HG02870 (cell line): ENCODE data around the gene ELOVL2.

Source experiments
- ATAC-seq: cut with Tn5 transposase; IDR thresholded peaks from one replicate; pipeline ENCODE4 v1.9.1; 2021; ENCODE audit warnings: mild to moderate bottlenecking, moderate library complexity; ENCODE audit not compliant: unreplicated experiment

Gene ELOVL2

GRCh38 chr6:11062083-11062482 lies 18.0 kb upstream of the ELOVL2 start:
- ATAC-seq = no peak

GRCh38 chr6:11058406-11058805 lies 14.3 kb upstream of the ELOVL2 start:
- ATAC-seq = no peak

- no peak for ATAC-seq
Measured at GRCh38 chr6:11056871-11057270, 12.8 kb upstream of the ELOVL2 start.

GRCh38 chr6:11055127-11055627 lies 11.1 kb upstream of the ELOVL2 start:
- ATAC-seq = no peak

DNA sequence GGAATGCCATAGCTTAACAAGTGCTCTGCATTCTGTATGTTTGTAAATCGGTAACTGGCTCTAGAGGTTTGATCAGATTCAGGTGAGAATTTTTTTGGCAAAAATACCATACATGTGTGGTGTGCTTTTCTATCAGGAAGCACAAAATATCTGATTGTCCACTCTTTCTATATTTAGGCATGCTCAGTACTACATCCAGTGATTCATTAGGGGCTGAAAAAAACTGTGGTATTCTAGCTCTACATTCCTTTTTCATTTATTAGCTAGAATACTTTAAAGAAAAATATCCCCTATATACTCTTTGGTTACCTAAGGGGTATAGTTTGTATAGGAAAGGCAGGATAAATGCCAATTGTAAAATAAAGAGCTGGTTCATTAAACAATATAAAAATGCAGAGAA lies 10.6 kb upstream of the ELOVL2 start:
- ATAC-seq = no peak

GRCh38 chr6:11053307-11053706 lies 9.2 kb upstream of the ELOVL2 start:
- ATAC-seq = no peak

DNA sequence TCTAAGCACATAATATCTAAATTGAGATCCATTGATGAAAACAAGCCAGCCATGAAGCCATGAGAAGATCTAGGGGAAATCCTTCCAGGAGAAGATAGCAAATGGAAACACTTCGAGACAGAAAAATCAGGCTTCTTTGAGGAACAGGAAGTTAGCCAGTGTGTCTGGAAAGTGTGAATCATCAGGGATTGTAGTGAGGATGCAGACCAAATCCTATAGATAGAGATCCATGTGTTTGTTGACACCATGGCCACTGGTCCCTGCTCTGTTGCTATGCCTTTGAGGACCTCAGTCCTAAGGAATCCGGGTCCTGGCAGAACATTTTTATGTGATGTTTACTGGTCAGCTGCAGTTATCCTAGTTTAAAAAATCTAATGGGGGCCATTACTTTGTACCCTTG lies 6.6 kb upstream of the ELOVL2 start:
- no peak for ATAC-seq

DNA sequence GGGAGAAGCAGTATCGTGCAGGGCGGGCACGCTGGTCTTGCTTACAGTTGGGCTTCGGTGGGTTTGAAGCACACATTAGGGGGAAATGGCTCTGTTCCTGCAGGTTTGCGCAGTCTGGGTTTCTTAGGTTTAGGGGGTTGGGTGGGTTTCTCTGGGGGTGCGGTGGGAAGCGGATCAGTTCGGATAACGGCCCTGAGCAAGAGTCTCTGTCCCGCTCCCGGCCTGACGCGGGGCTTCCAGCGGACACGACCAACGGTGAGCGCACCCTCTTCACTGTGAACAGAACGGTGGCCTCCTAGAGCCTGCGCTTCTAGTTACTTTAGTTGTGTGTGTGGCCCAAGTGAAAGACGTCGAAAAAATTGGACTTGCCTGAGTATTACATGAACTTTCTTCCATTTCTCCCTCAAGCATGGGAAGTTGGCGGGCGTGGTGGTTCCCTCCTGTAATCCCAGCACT lies 635 bp upstream of the ELOVL2 start:
- ATAC-seq = no peak

DNA sequence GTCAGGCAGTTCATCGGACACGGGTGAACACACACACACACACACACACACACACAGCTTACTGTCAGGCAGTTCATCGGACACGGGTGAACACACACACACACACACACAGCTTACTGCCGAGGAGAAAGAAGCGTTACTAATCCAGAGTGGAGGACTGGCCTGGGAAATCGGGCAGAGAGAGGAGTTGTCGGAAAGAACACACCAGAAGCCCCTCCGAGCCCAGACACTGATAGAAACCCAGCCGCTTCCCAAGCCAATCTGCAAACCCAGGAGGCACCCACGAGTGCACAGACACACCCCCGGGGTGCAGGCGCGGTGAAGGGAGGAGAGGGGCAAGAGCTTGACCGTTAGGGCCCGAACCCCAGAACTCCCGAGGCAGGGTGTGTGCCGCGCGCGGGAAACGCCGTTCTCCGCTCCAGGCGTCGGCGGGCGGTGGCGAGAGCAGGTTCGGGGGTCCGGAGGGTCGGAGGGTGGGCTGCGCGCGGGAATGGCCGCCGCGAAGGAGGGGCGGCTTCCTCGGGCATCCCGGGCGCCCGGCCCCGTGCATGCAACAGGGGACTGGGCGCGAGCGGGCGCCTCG lies 636 bp downstream of the ELOVL2 start:
- no peak for ATAC-seq

- no peak for ATAC-seq
Measured at GRCh38 chr6:11042750-11043377, 1.2 kb downstream of the ELOVL2 start.

- no peak for ATAC-seq
Measured at GRCh38 chr6:11042025-11042749, 1.9 kb downstream of the ELOVL2 start.

- no peak for ATAC-seq
Measured at GRCh38 chr6:11040134-11040533, 4.0 kb downstream of the ELOVL2 start.

GRCh38 chr6:11039040-11039439 lies 5.1 kb downstream of the ELOVL2 start:
- ATAC-seq = no peak

GRCh38 chr6:11036977-11037430 lies 7.1 kb downstream of the ELOVL2 start:
- ATAC-seq = no peak

DNA sequence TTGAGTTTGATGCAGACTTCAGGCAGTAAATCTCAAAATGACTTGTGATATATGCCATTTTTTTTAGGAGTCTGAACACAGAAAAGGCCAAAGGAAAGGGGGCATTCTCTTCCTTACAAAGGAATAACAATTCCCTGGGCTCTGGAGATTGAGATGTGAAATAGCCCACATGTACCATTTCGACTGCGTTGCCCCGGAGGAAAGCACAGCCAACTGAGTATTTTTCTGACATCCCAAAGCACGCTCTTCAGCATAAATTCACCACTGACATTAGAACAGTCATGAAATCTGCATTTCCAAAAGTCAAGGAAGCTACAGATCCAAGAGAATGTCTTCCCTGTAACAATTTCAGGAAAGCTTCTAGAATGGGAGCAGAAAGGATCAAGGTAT lies 7.8 kb downstream of the ELOVL2 start:
- ATAC-seq = no peak

- no peak for ATAC-seq
Measured at GRCh38 chr6:11035616-11036350, 8.3 kb downstream of the ELOVL2 start.

- no peak for ATAC-seq
Measured at GRCh38 chr6:11033825-11034224, 10.3 kb downstream of the ELOVL2 start.

- no peak for ATAC-seq
Measured at GRCh38 chr6:11030904-11031303, 13.2 kb downstream of the ELOVL2 start.

- no peak for ATAC-seq
Measured at GRCh38 chr6:11028959-11029358, 15.1 kb downstream of the ELOVL2 start.

GRCh38 chr6:11027565-11028110 lies 16.5 kb downstream of the ELOVL2 start:
- no peak for ATAC-seq
